Measurements from ENCODE around the gene FAM13A. TPM values are rescaled to one million over a fixed set of nuclear protein-coding genes. Genes with fewer than 3 reads are reported as not detected.

Gene FAM13A
- polyA plus RNA-seq, 1 of the 3 experiments (the other 2 are of a cell fraction), result 0.67 TPM

DNA sequence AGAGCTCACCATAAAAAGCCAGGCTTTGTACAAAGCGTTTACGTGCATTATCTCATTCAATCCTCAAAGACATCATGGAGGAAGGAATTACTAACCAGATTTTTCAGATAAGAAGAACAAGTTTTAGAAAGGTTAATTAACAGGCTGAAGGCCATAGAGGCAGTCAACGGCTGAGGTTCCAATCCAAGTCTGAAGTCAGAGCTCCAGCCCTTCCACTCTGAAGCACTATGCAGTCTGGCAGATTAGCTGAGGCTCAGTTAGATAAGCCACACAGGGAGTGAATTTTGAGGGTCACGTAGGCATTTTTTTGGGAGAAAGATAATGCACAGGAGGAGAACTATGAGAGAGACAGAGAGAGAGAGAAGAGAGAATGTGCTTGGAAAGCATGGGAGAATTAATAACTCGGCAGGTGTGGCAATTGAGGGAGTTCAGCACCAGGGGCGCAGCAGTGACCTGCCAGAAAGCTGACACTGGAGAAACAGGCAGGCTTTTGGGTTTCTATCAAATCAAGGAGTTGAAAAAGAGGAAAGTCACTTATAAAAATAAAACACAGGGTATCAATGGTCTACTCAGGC is 242.9 kb downstream of the FAM13A start:
- H3K36me3 ChIP-seq (replicated peaks in 1 of 2; ENCODE audit: control insufficient read depth in 1 of 2, insufficient read depth in 2 of 2, low read length in 1 of 2), result no peaks in the 10 kb centered on the region
- no peak overlapping the region for H2AFZ ChIP-seq (ENCODE audit: low read depth)
- no peaks in the 10 kb centered on the region for H3K27me3 ChIP-seq (ENCODE audit: insufficient read depth)
- no peak for DNase-seq
- ChIA-PET POLR2A (no interaction called here), CTCF (no interaction called here)
- no peak overlapping the region for H3K4me3 ChIP-seq (ENCODE audit: low read depth in 2 of 2, low read length in 1 of 2)
- H3K27ac ChIP-seq (ENCODE audit: low read depth in 2 of 2, low read length in 1 of 2), result no peak overlapping the region
- H3K4me2 ChIP-seq, result no peak overlapping the region
- H3K9ac ChIP-seq, result no peak overlapping the region
- TF ChIP-seq REST (IDR thresholded peaks at IDR 0.05; ENCODE audit: low read depth, low read length) (no peak), USF2 (IDR thresholded peaks at IDR 0.05; ENCODE audit: borderline replicate concordance, low read depth, low read length) (no peak), SMC3 (IDR thresholded peaks at IDR 0.05; ENCODE audit: low read depth, low read length) (no peak), TEAD4 (IDR thresholded peaks at IDR 0.05; ENCODE audit: borderline replicate concordance, insufficient read depth) (no peak), TAF1 (IDR thresholded peaks at IDR 0.05; ENCODE audit: borderline replicate concordance, low read depth, low read length) (no peak), RCOR1 (IDR thresholded peaks at IDR 0.05; ENCODE audit: low read length) (no peak), MAX (IDR thresholded peaks at IDR 0.05; ENCODE audit: low read depth) (no peak), RXRA (IDR thresholded peaks at IDR 0.05; ENCODE audit: borderline replicate concordance, low read depth) (no peak), JUND (IDR thresholded peaks at IDR 0.05) (no peak), NFIC (IDR thresholded peaks at IDR 0.05; ENCODE audit: borderline replicate concordance) (no peak), POLR2AphosphoS5 (IDR thresholded peaks at IDR 0.05; ENCODE audit: low read depth, low read length) (no peak), RAD21 (IDR thresholded peaks at IDR 0.05; ENCODE audit: low read length) (no peak), GABPA (IDR thresholded peaks at IDR 0.05; ENCODE audit: low read depth) (no peak), ZBTB33 (IDR thresholded peaks at IDR 0.05; ENCODE audit: borderline replicate concordance, low read depth) (no peak), MEF2A (IDR thresholded peaks at IDR 0.05; ENCODE audit: borderline replicate concordance, low read depth) (no peak)
- TF ChIP-seq, protein P1, sequence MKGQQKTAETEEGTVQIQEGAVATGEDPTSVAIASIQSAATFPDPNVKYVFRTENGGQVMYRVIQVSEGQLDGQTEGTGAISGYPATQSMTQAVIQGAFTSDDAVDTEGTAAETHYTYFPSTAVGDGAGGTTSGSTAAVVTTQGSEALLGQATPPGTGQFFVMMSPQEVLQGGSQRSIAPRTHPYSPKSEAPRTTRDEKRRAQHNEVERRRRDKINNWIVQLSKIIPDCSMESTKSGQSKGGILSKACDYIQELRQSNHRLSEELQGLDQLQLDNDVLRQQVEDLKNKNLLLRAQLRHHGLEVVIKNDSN (IDR thresholded peaks at IDR 0.05; ENCODE audit: borderline replicate concordance, low read depth), result no peak
- no peaks in the 10 kb centered on the region for H3K79me2 ChIP-seq (ENCODE audit: insufficient read depth)
- H4K20me1 ChIP-seq (ENCODE audit: insufficient read depth), result no peaks in the 10 kb centered on the region
- no peaks in the 10 kb centered on the region for H3F3A ChIP-seq (replicated peaks; ENCODE audit: insufficient read depth)
- H3K9me3 ChIP-seq, result no peaks in the 10 kb centered on the region
- H3K4me1 ChIP-seq (ENCODE audit: control insufficient read depth in 1 of 2, insufficient read depth in 2 of 2, low read depth in 1 of 2, low read length in 1 of 2), result peaks cover 3 to 4% of the 10 kb centered on the region in 2 experiments; a peak in 3 of 4 replicates
- no peaks in the 10 kb centered on the region for H3K9me2 ChIP-seq
- WGBS (ENCODE audit: low lambda C conversion rate), result 93% methylated on average over 6 of the region's 6 CpGs
